H1 (cell line): ENCODE data around the gene MPHOSPH9. TPM values are rescaled to one million over a fixed set of nuclear protein-coding genes. Genes with fewer than 3 reads are reported as not detected.

Source experiments
- CTCF ChIA-PET: fragments of 300-600 bp; sonication (Branson Sonifier 250); formaldehyde crosslinking; loops from one replicate; lab custom pipeline; 2021; ENCODE audit not compliant: partially characterized antibody; lab: Charles Lee
- POLR2A ChIA-PET: fragments of 300-600 bp; sonication (Branson Sonifier 250); formaldehyde crosslinking; loops from one replicate; lab custom pipeline; 2021; ENCODE audit warnings: inconsistent platforms; ENCODE audit not compliant: partially characterized antibody; lab: Charles Lee
- DNase-seq, 2 experiments: peaks; one replicate each; pipeline versions ENCODE4 v3.0.0 to v3.0.0-alpha.2; 2010 to 2022; ENCODE audit warnings: low spot score in 2 of 2, low read depth in 1 of 2, mixed read lengths in 1 of 2
- FAIRE-seq: peaks from 2 replicates; lab custom pipeline; 2011; peaks lifted over from hg19 to GRCh38; lab: Jason Lieb, UNC
- H2AFZ ChIP-seq: 2 replicates; pipeline ENCODE4 v1.8.1; 2012; ENCODE audit warnings: low read length, inconsistent platforms
- H2AK5ac ChIP-seq: 2 replicates; pipeline ENCODE4 v1.6.1; 2013; ENCODE audit warnings: low read depth, low read length
- H2BK120ac ChIP-seq: replicated peaks from 2 replicates; pipeline ENCODE3; 2013; ENCODE audit warnings: low read depth, low read length, inconsistent platforms
- H2BK12ac ChIP-seq: 2 replicates; pipeline ENCODE4 v1.6.1; 2013; ENCODE audit warnings: low read depth, low read length
- H2BK15ac ChIP-seq: 2 replicates; pipeline ENCODE4 v1.6.1; 2013; ENCODE audit warnings: low read length
- H2BK20ac ChIP-seq: 2 replicates; pipeline ENCODE4 v1.6.1; 2013; ENCODE audit warnings: low read length
- H2BK5ac ChIP-seq: 2 replicates; pipeline ENCODE4 v1.6.1; 2013; ENCODE audit warnings: low read depth, low read length
- H3K14ac ChIP-seq: 2 replicates; pipeline ENCODE4 v1.6.1; 2013; ENCODE audit warnings: inconsistent platforms; ENCODE audit not compliant: insufficient read length
- H3K18ac ChIP-seq: 2 replicates; pipeline ENCODE4 v1.6.1; 2013; ENCODE audit warnings: low read length; ENCODE audit errors: extremely low read depth
- H3K23ac ChIP-seq: 2 replicates; pipeline ENCODE4 v1.6.1; 2013; ENCODE audit warnings: inconsistent platforms; ENCODE audit not compliant: insufficient read length
- H3K23me2 ChIP-seq: 2 replicates; pipeline ENCODE4 v1.6.1; 2013; ENCODE audit warnings: low read depth, low read length
- H3K27ac ChIP-seq: 2 replicates; pipeline ENCODE4 v1.6.1; 2011; ENCODE audit warnings: low read depth, low read length, inconsistent platforms
- H3K27me3 ChIP-seq, 4 experiments: replicated peaks in 1 of 4; 1 replicate in 1 of 4; 2 replicates in 3 of 4; pipeline versions ENCODE4 v1.6.1 to v1.8.1; 2011 to 2013; ENCODE audit warnings: low read length in 3 of 4, mild to moderate bottlenecking in 3 of 4, inconsistent platforms in 2 of 4, mixed read lengths in 2 of 4, moderate library complexity in 1 of 4; ENCODE audit not compliant: control insufficient read depth in 3 of 4, insufficient read depth in 3 of 4; ENCODE audit errors: extremely low read depth in 1 of 4
- H3K36me3 ChIP-seq, 4 experiments: 2 replicates each; pipeline versions ENCODE4 v1.6.1 to v1.8.1; 2011 to 2013; ENCODE audit warnings: mild to moderate bottlenecking in 4 of 4, low read length in 3 of 4, moderate library complexity in 2 of 4, control low read depth in 1 of 4, inconsistent platforms in 1 of 4; ENCODE audit not compliant: insufficient read depth in 4 of 4, control insufficient read depth in 2 of 4
- H3K4ac ChIP-seq: replicated peaks from 2 replicates; pipeline ENCODE3; 2013; ENCODE audit warnings: low read length, low read depth, mixed read lengths, inconsistent platforms; ENCODE audit not compliant: insufficient read length
- H3K4me1 ChIP-seq, 4 experiments: replicated peaks in 1 of 4; 1 replicate in 1 of 4; 2 replicates in 3 of 4; pipeline versions ENCODE4 v1.6.1 to v1.8.1; 2011 to 2013; ENCODE audit warnings: low read length in 3 of 4, inconsistent platforms in 2 of 4, mixed read lengths in 1 of 4; ENCODE audit not compliant: insufficient read depth in 4 of 4, control insufficient read depth in 3 of 4
- H3K4me2 ChIP-seq, 2 experiments: 2 replicates each; pipeline versions ENCODE4 v1.6.1 to v1.8.1; 2011 to 2013; ENCODE audit warnings: low read depth in 2 of 2, low read length in 2 of 2, control low read depth in 1 of 2, inconsistent platforms in 1 of 2, mild to moderate bottlenecking in 1 of 2; ENCODE audit not compliant: insufficient read depth in 1 of 2
- H3K4me3 ChIP-seq, 4 experiments: fragments of 200-600, 300-600 bp in 1 of 4; sonication (generic), shearing (Covaris generic), sonication (Bioruptor Twin) in 1 of 4; 2 replicates each; pipeline versions ENCODE4 v1.5.1 to v1.8.1; 2011 to 2016; ENCODE audit warnings: low read length in 4 of 4, low read depth in 3 of 4, control low read depth in 2 of 4, inconsistent platforms in 2 of 4, mild to moderate bottlenecking in 2 of 4, mixed read lengths in 1 of 4, moderate library complexity in 1 of 4; ENCODE audit not compliant: insufficient read depth in 2 of 4; ENCODE audit errors: extremely low read depth in 1 of 4
- H3K56ac ChIP-seq: replicated peaks from 2 replicates; pipeline ENCODE3; 2013; ENCODE audit warnings: low read depth, mild to moderate bottlenecking, mixed read lengths, low read length, inconsistent platforms; ENCODE audit not compliant: insufficient read length
- H3K79me1 ChIP-seq: 2 replicates; pipeline ENCODE4 v1.6.1; 2013; ENCODE audit warnings: low read depth, low read length, control low read depth
- H3K79me2 ChIP-seq, 2 experiments: 2 replicates each; pipeline versions ENCODE4 v1.6.1 to v1.8.1; 2012 to 2013; ENCODE audit warnings: low read length in 2 of 2, mild to moderate bottlenecking in 2 of 2, inconsistent platforms in 1 of 2; ENCODE audit not compliant: insufficient read depth in 2 of 2, control insufficient read depth in 1 of 2
- H3K9ac ChIP-seq, 4 experiments: replicated peaks in 1 of 4; 1 replicate in 1 of 4; 2 replicates in 3 of 4; pipeline versions ENCODE4 v1.6.1 to v1.8.1; 2011 to 2013; ENCODE audit warnings: low read depth in 3 of 4, low read length in 3 of 4, control low read depth in 2 of 4, mild to moderate bottlenecking in 2 of 4, moderate library complexity in 2 of 4, inconsistent platforms in 1 of 4; ENCODE audit errors: extremely low read depth in 1 of 4
- H3K9me3 ChIP-seq, 2 experiments: 2 replicates each; pipeline versions ENCODE4 v1.6.1 to v1.8.1; 2012 to 2013; ENCODE audit warnings: mild to moderate bottlenecking in 2 of 2, moderate library complexity in 2 of 2, control low read depth in 1 of 2, inconsistent platforms in 1 of 2, low read depth in 1 of 2, low read length in 1 of 2, mixed read lengths in 1 of 2; ENCODE audit not compliant: insufficient read depth in 2 of 2
- H4K20me1 ChIP-seq, 2 experiments: replicated peaks in 1 of 2; 2 replicates each; pipeline versions ENCODE3 to v1.8.1; 2011 to 2013; ENCODE audit warnings: inconsistent platforms in 2 of 2, low read length in 2 of 2, mild to moderate bottlenecking in 1 of 2; ENCODE audit not compliant: insufficient read depth in 2 of 2, control insufficient read depth in 1 of 2
- H4K5ac ChIP-seq: 2 replicates; pipeline ENCODE4 v1.6.1; 2013; ENCODE audit warnings: low read length, low read depth, mixed read lengths, inconsistent platforms; ENCODE audit not compliant: insufficient read length
- H4K8ac ChIP-seq: 2 replicates; pipeline ENCODE4 v1.8.0; 2013; ENCODE audit warnings: mild to moderate bottlenecking, moderate library complexity, low read length, inconsistent platforms; ENCODE audit not compliant: insufficient read depth; ENCODE audit errors: extremely low read depth
- H4K91ac ChIP-seq: replicated peaks from 2 replicates; pipeline ENCODE3; 2013; ENCODE audit warnings: low read length, mixed read lengths, inconsistent platforms; ENCODE audit not compliant: insufficient read length
- ATF2 ChIP-seq: IDR thresholded peaks from 2 replicates; pipeline ENCODE4 v1.6.1; 2012; ENCODE audit warnings: low read length, inconsistent platforms
- BCL11A ChIP-seq, 2 experiments: IDR thresholded peaks; one replicate each; pipeline ENCODE4 v1.6.1; 2011; ENCODE audit warnings: low read depth in 2 of 2, low read length in 2 of 2, mild to moderate bottlenecking in 2 of 2
- E2F6 ChIP-seq: IDR thresholded peaks from 2 replicates; pipeline ENCODE4 v1.6.1; 2012; ENCODE audit warnings: inconsistent platforms
- JUND ChIP-seq: IDR thresholded peaks from 2 replicates; pipeline ENCODE4 v1.6.1; 2011; ENCODE audit warnings: mild to moderate bottlenecking, improper control_type of control experiment, low read length
- POLR2AphosphoS5 ChIP-seq: IDR thresholded peaks from 2 replicates; pipeline ENCODE4 v1.6.1; 2011; ENCODE audit warnings: low read depth, low read length
- RBBP5 ChIP-seq: IDR thresholded peaks from 2 replicates; pipeline ENCODE4 v1.7.1; 2012; ENCODE audit warnings: low read depth, mild to moderate bottlenecking, inconsistent platforms, low read length, moderate library complexity, borderline replicate concordance
- SRF ChIP-seq: IDR thresholded peaks from 2 replicates; pipeline ENCODE4 v1.6.1; 2011; ENCODE audit warnings: mild to moderate bottlenecking, low read depth, low read length, moderate library complexity
- TAF1 ChIP-seq: IDR thresholded peaks from 2 replicates; pipeline ENCODE4 v1.6.1; 2011; ENCODE audit warnings: mild to moderate bottlenecking, low read depth, low read length
- TBP ChIP-seq: IDR thresholded peaks from 2 replicates; pipeline ENCODE4 v1.6.1; 2011; ENCODE audit warnings: low read depth, low read length, improper control_type of control experiment
- TEAD4 ChIP-seq: IDR thresholded peaks from 2 replicates; pipeline ENCODE4 v1.6.1; 2012; ENCODE audit warnings: low read depth, low read length, inconsistent platforms, mixed read lengths
- WGBS, 2 experiments: shearing (Covaris generic) in 1 of 2; methylation state at CpG; one replicate each; pipeline versions ENCODE4 v1.1.6 to v1.1.7; 2013 to 2015; ENCODE audit warnings: low lambda C conversion rate in 2 of 2, mixed read lengths in 2 of 2, inconsistent platforms in 1 of 2, low coverage in 1 of 2, missing lambda C conversion rate in 1 of 2; ENCODE audit not compliant: insufficient replicate concordance in 2 of 2, insufficient coverage in 1 of 2, insufficient read length in 1 of 2; ENCODE audit errors: extremely low coverage in 1 of 2, missing lambda C conversion rate in 1 of 2; 5-methylcytosine and 5-hydroxymethylcytosine counted together
- polyA plus RNA-seq, 7 experiments: library from polyadenylated mRNA; depleted of rRNA in 3 of 7; stranded (reverse) in 5 of 7; unstranded in 2 of 7; fragments of >200 nt in 5 of 7; fragments of 200-250 nt in 2 of 7; gene quantifications; 1 replicate in 5 of 7; 2 replicates in 1 of 7; 4 replicates in 1 of 7; pipeline versions ENCODE4 v1.2.1 to v1.2.3, GENCODE V29; 2011 to 2013; ENCODE audit warnings: missing spikeins in 2 of 7, mixed read lengths in 2 of 7
- total RNA-seq: library from RNA; stranded (reverse); fragmentation: NEBNext Ultra II Directional; extraction: Animal tissue kit (Norgen Biotek cat#: 25700); gene quantifications from 2 replicates; pipeline ENCODE4 v1.2.1, GENCODE V29; 2021

MPHOSPH9 gene
- total and polyA plus RNA-seq, 2 of the 8 experiments (the other 6 are each of a cell fraction or from before 2014, with no cell fraction given), result 8.8 to 48.8 TPM

- H3K79me2 ChIP-seq, result no peaks in the 10 kb centered on the region
- H2BK5ac ChIP-seq, result peak overlapping the region; percentile 88; the same call in 1 of the 2 replicates
- no peak for FAIRE-seq
- peak overlapping the region; percentile 55; the same call in 1 of the 2 replicates for H2BK15ac ChIP-seq
- peak overlapping the region; percentile 83 for H2BK20ac ChIP-seq
- no peak overlapping the region for H2AK5ac ChIP-seq
- H3K23ac ChIP-seq, result no peak overlapping the region
- no peak for DNase-seq
- H3K4me1 ChIP-seq, result peaks cover 9 to 23% (median 17%) of the 10 kb centered on the region in 4 experiments
- H3K9me3 ChIP-seq, result no peaks in the 10 kb centered on the region
- peak overlapping the region; percentile 94; the same call in 1 of the 2 replicates for H2BK12ac ChIP-seq
- no peaks in the 10 kb centered on the region for H3K79me1 ChIP-seq
- no peaks in the 10 kb centered on the region for H3K23me2 ChIP-seq
- H3K27ac ChIP-seq, result no peak overlapping the region
- peak overlapping the region; percentile 81; the same call in 1 of the 2 replicates for H3K18ac ChIP-seq
- peak overlapping the region; percentile 71 for H4K91ac ChIP-seq
- H3K9ac ChIP-seq, result no peak overlapping the region
- no peak overlapping the region for H3K4me2 ChIP-seq
- no peaks in the 10 kb centered on the region for H4K20me1 ChIP-seq
- ChIA-PET POLR2A (interaction anchor here (0.6 to 1.2 kb wide), 2 partner anchors 11 to 279 kb away, joined by 3 to 5 read pairs; no protein-coding TSS in a partner anchor), CTCF (interaction anchor here (0.6 to 1.7 kb wide), 4 partner anchors 45 to 131 kb away, joined by 3 to 5 read pairs (median 3); no protein-coding TSS in a partner anchor)
- no peak overlapping the region for H3K4me3 ChIP-seq
- no peak overlapping the region for H2AFZ ChIP-seq
- no peaks in the 10 kb centered on the region for H3K36me3 ChIP-seq
- H3K56ac ChIP-seq, result no peak overlapping the region
- H4K8ac ChIP-seq, result no peak overlapping the region; the same call in 1 of the 2 replicates
- H3K27me3 ChIP-seq, result no peaks in the 10 kb centered on the region; a peak in 1 of 7 replicates
- H2BK120ac ChIP-seq, result peak overlapping the region; percentile 38
- peak overlapping the region; percentile 16 for H3K4ac ChIP-seq
- 78% methylated on average over 9 of the region's 9 CpGs; no CpG with 5 or more reads in 1 of the 2 experiments for WGBS, 2 experiments
- H4K5ac ChIP-seq, result no peak overlapping the region
- H3K14ac ChIP-seq, result no peak overlapping the region
- TF ChIP-seq SRF (no peak), TEAD4 (no peak), JUND (no peak), TBP (no peak), E2F6 (no peak), BCL11A (IDR thresholded peaks at IDR 0.05; ENCODE audit: low read depth in 2 of 2, low read length in 2 of 2) (no peak), TAF1 (no peak), ATF2 (no peak), POLR2AphosphoS5 (no peak), RBBP5 (no peak)
These were observed 126.1 kb downstream of the MPHOSPH9 start for GRCh38 chr12:123106640-123107359.
